SU-DHL-6 (cell line): ENCODE measurements around the gene ATXN7L1.
A peak's percentile ranks its signal among the peaks of the same experiment; 100 is the strongest.

Experiments used
- H2AFZ ChIP-seq: fragments of 200-600 bp; sonication (generic); 2 replicates; pipeline ENCODE4 v1.6.1; 2014; ENCODE audit warnings: low read depth, mild to moderate bottlenecking, moderate library complexity, mixed read lengths, antibody characterized with exemption, low read length; ENCODE audit not compliant: severe bottlenecking
- H3F3A ChIP-seq: fragments of 200-600 bp; shearing (Covaris generic); 2 replicates; pipeline ENCODE4 v1.6.0; 2016; ENCODE audit warnings: antibody characterized with exemption, mild to moderate bottlenecking; ENCODE audit not compliant: insufficient read depth
- H3K27ac ChIP-seq: fragments of 200-600 bp; sonication (generic); 2 replicates; pipeline ENCODE4 v1.5.1; 2016; ENCODE audit warnings: low read depth, mild to moderate bottlenecking, low read length, moderate library complexity, mixed read lengths
- H3K27me3 ChIP-seq: fragments of 200-600 bp; sonication (generic), shearing (Covaris generic); 2 replicates; pipeline ENCODE4 v1.6.0; 2014; ENCODE audit warnings: mild to moderate bottlenecking, low read length
- H3K36me3 ChIP-seq: fragments of 200-600 bp; sonication (generic); 2 replicates; pipeline ENCODE4 v1.6.1; 2014; ENCODE audit warnings: mild to moderate bottlenecking, low read length, mixed read lengths
- H3K4me2 ChIP-seq: fragments of 300-600, 200-600 bp; shearing (Covaris generic), sonication (generic); 2 replicates; pipeline ENCODE4 v1.6.0; 2014; ENCODE audit warnings: low read length, low read depth, mild to moderate bottlenecking; ENCODE audit not compliant: poor library complexity, severe bottlenecking
- H3K4me3 ChIP-seq: fragments of 200-600 bp; sonication (generic); 2 replicates; pipeline ENCODE4 v1.5.1; 2014; ENCODE audit warnings: antibody characterized with exemption, low read length, mild to moderate bottlenecking, mixed read lengths; ENCODE audit not compliant: insufficient read depth, poor library complexity, severe bottlenecking
- H3K79me2 ChIP-seq: fragments of 200-600 bp; sonication (generic); 2 replicates; pipeline ENCODE4 v1.6.1; 2014; ENCODE audit warnings: mild to moderate bottlenecking, low read length, moderate library complexity; ENCODE audit not compliant: insufficient read depth
- H3K9ac ChIP-seq: fragments of 200-600 bp; sonication (generic); 2 replicates; pipeline ENCODE4 v1.7.0; 2014; ENCODE audit warnings: mild to moderate bottlenecking, low read length
- H3K9me2 ChIP-seq: fragments of 200-600 bp; sonication (generic); replicated peaks from 2 replicates; pipeline ENCODE4 v1.6.1; 2014; ENCODE audit warnings: low read length; ENCODE audit not compliant: insufficient read depth
- H3K9me3 ChIP-seq: fragments of 200-600 bp; sonication (generic); 2 replicates; pipeline ENCODE4 v1.6.1; 2014; ENCODE audit warnings: low read length, mixed read lengths; ENCODE audit not compliant: insufficient read depth
- H4K20me1 ChIP-seq: fragments of 200-600 bp; sonication (generic); 2 replicates; pipeline ENCODE4 v1.6.1; 2014; ENCODE audit warnings: low read depth, mild to moderate bottlenecking, antibody characterized with exemption, low read length, moderate library complexity, mixed read lengths
- EZH2phosphoT487 ChIP-seq: fragments of 200-600 bp; sonication (generic), shearing (Covaris generic); conservative IDR thresholded peaks from 2 replicates; pipeline ENCODE4 v1.6.1; 2018; ENCODE audit warnings: mild to moderate bottlenecking, antibody characterized with exemption, low read length, moderate library complexity, mixed read lengths
- TF ChIP-seq, protein P1 (sequence below): fragments of 200-600 bp; sonication (generic); IDR thresholded peaks from one replicate; pipeline ENCODE4 v1.5.1; 2017; ENCODE audit warnings: antibody characterized with exemption, mild to moderate bottlenecking, low read length, moderate library complexity; ENCODE audit not compliant: insufficient read depth, poor library complexity, severe bottlenecking

Gene ATXN7L1

DNA sequence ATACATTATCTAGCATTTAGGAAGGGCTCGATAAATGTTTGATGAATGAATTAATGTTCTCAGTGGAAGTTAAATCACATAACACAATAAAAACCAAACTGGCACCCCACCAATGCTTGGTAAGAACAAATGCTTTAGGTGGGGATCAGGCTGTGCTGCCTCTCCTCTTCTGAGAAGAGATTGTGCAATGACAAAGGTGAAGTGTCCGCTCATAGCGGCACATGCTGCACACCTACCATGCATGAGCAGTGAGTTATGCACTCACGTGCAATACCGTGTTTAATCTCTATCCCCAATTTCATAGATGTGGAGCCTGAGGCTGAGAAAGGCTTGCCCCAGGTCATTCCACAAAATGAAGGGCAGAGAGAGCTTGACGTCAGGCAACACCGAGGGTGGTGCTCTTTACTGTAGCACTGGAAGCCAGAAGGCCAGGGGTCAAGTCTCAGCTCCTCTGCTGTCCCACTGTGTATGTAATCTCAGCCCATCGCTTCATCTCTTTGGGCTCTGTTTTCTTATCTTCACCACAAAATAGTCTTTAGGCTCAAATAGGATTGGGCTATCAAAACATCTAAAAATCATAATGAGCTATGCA is 222.2 kb downstream of the ATXN7L1 start:
- no peak for TF ChIP-seq EZH2phosphoT487
- TF ChIP-seq, protein P1, sequence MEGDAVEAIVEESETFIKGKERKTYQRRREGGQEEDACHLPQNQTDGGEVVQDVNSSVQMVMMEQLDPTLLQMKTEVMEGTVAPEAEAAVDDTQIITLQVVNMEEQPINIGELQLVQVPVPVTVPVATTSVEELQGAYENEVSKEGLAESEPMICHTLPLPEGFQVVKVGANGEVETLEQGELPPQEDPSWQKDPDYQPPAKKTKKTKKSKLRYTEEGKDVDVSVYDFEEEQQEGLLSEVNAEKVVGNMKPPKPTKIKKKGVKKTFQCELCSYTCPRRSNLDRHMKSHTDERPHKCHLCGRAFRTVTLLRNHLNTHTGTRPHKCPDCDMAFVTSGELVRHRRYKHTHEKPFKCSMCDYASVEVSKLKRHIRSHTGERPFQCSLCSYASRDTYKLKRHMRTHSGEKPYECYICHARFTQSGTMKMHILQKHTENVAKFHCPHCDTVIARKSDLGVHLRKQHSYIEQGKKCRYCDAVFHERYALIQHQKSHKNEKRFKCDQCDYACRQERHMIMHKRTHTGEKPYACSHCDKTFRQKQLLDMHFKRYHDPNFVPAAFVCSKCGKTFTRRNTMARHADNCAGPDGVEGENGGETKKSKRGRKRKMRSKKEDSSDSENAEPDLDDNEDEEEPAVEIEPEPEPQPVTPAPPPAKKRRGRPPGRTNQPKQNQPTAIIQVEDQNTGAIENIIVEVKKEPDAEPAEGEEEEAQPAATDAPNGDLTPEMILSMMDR = no peak
- no peaks in the 10 kb centered on the region for H3K27me3 ChIP-seq
- no peak overlapping the region for H3K4me3 ChIP-seq
- no peaks in the 10 kb centered on the region; the same call in 1 of the 2 replicates for H3F3A ChIP-seq
- no peaks in the 10 kb centered on the region for H3K79me2 ChIP-seq
- no peak overlapping the region for H2AFZ ChIP-seq
- no peak overlapping the region for H3K27ac ChIP-seq
- H3K4me2 ChIP-seq = no peak overlapping the region
- H3K9me2 ChIP-seq = no peaks in the 10 kb centered on the region
- H3K9me3 ChIP-seq = no peaks in the 10 kb centered on the region
- H4K20me1 ChIP-seq = no peaks in the 10 kb centered on the region
- H3K9ac ChIP-seq = no peak overlapping the region
- no peaks in the 10 kb centered on the region for H3K36me3 ChIP-seq

DNA sequence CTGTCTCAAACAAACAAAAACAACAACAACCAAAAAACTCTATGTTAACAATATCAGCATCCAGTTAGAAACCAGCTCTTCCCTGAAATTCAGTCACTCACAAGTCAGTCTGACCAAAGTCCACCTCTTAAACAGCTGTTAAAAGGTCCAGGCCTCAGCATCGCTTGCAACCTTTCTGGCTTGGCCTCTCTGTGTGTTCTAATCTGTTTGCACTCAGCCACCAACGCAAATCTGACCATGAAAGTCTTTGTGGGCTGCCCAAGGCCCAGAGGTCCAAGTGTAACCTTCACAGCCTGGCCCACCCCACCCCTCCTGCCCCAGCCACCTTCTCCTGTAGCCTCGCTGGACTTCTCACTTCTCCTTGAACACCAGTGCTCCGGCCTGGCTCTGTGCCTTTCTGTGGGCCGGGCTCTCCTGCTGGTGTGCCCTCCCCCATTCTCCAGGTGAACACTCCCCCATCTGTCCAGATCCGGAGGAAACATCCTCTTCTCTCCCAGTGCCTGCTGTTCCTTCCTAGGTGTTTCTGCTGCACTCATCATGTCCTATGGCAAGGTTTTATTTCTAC is 222.9 kb downstream of the ATXN7L1 start:
- H3K27me3 ChIP-seq = no peaks in the 10 kb centered on the region
- TF ChIP-seq, protein P1 = no peak
- TF ChIP-seq EZH2phosphoT487 = no peak
- H3K79me2 ChIP-seq = no peaks in the 10 kb centered on the region
- H3K4me2 ChIP-seq = no peak overlapping the region
- no peak overlapping the region for H2AFZ ChIP-seq
- no peaks in the 10 kb centered on the region for H3K36me3 ChIP-seq
- H3K9me2 ChIP-seq = no peaks in the 10 kb centered on the region
- no peak overlapping the region for H3K4me3 ChIP-seq
- H3K27ac ChIP-seq = no peak overlapping the region
- H3K9ac ChIP-seq = no peak overlapping the region
- no peaks in the 10 kb centered on the region for H3K9me3 ChIP-seq
- no peaks in the 10 kb centered on the region for H4K20me1 ChIP-seq
- no peaks in the 10 kb centered on the region; the same call in 1 of the 2 replicates for H3F3A ChIP-seq

DNA sequence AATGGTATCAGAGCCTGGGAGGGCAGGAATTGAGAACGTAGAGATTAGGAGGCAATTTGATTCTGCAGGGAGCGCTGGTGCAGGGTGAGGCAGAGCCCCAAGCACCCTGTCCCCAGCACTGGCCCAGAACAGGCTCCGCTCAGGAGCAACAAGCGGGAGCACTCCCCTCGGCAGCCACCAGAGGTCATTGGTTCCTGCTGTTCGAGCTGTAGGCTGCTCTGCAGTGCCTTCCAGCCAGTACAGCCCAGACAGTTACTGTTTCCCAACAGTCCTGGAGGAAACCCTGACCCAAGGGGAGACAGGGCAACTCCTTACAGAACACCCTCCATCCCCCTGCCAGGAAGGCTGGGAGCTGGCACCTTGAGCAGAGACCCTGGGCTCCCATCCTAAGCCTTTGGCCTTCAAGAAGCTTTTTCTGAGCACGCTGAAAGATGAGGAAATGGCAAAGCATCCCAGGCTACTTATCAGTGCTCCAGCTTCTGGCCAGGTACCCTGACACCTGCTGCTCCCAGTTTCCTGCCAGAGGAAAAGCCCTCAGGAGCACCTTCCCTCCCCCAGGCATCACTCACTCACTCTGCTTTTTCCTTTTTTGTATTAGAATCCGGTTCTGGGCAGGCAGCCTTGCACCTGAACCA is 223.9 kb downstream of the ATXN7L1 start:
- H2AFZ ChIP-seq = no peak overlapping the region
- H3K27me3 ChIP-seq = no peaks in the 10 kb centered on the region
- no peak overlapping the region for H3K4me2 ChIP-seq
- H3F3A ChIP-seq = no peaks in the 10 kb centered on the region
- no peaks in the 10 kb centered on the region for H3K79me2 ChIP-seq
- no peaks in the 10 kb centered on the region for H3K9me2 ChIP-seq
- no peak overlapping the region for H3K9ac ChIP-seq
- no peaks in the 10 kb centered on the region for H3K9me3 ChIP-seq
- TF ChIP-seq, protein P1 = peak; percentile 76
- TF ChIP-seq EZH2phosphoT487 = no peak
- no peaks in the 10 kb centered on the region for H3K36me3 ChIP-seq
- H4K20me1 ChIP-seq = no peaks in the 10 kb centered on the region
- H3K4me3 ChIP-seq = no peak overlapping the region
- no peak overlapping the region for H3K27ac ChIP-seq
